ENCODE measurements around the gene FOXD2. TPM values are rescaled to one million over a fixed set of nuclear protein-coding genes. Genes with fewer than 3 reads are reported as not detected.

FOXD2 gene
- total RNA-seq, 2 donors from 2014 or later = 0.07 to 0.26 TPM

DNA sequence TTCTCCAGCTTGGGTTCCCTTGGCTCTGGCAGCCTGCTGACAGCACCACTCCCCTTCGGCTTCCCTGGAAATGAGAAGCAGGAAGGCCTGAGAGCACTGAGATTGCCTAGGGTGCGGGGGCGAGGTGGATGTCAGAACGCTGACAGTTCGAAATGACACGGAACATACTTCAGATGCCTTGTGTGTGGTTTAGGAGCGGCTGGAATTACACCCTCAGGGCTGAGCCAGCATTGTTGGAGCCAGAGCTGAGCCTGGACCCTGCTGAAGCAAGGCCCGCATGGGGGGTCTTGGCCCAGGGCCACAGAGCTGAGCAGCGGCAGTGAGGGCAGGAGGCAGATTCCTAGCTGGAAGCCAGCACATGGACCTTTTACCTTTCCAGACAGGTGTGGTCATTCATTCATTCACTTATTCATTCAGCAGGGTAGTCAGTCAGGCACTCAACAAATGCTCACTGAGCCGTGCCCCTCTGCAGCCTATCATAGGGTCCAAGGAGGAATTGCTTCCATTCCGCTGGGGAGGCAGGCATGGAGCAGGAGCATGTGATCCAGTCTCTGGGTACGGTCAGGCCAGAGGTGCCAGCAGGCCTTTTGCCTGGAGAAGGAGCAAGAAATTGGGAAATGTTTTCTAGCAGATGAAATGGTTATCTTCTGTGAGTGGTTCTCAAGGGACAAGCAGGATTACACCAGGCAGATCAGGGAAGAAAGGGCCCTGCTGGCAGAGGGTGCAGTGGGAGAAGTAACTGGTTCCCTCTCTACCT lies 28.4 kb upstream of the FOXD2 start:
- no peaks in the 10 kb centered on the region for H3K9me3 ChIP-seq (ENCODE audit: control insufficient read depth, low read length)
- peaks cover 52% of the 10 kb centered on the region for H3K27me3 ChIP-seq (ENCODE audit: control insufficient read depth, insufficient read depth, low read length, poor library complexity, severe bottlenecking)
- no peak overlapping the region for H3K27ac ChIP-seq (ENCODE audit: low read depth, low read length)
- H3K4me1 ChIP-seq (ENCODE audit: control insufficient read depth, insufficient read depth, low read length) = no peaks in the 10 kb centered on the region
- H3K36me3 ChIP-seq (ENCODE audit: control insufficient read depth, insufficient read depth, low read length) = no peaks in the 10 kb centered on the region
- no peak for DNase-seq
- H3K4me1 Mint-ChIP-seq = peaks cover 6% of the 10 kb centered on the region
- no peaks in the 10 kb centered on the region for H3K9me3 Mint-ChIP-seq
- H3K36me3 Mint-ChIP-seq (ENCODE audit: low read depth) = no peaks in the 10 kb centered on the region
- no peak overlapping the region for H3K4me3 Mint-ChIP-seq
- H3K27ac Mint-ChIP-seq = no peak overlapping the region
- 85 to 90% methylated on average over 10 to 12 of the region's 12 CpGs for WGBS, 2 experiments (ENCODE audit: insufficient coverage in 1 of 2, insufficient read length in 1 of 2)
- TF ChIP-seq, protein P1, sequence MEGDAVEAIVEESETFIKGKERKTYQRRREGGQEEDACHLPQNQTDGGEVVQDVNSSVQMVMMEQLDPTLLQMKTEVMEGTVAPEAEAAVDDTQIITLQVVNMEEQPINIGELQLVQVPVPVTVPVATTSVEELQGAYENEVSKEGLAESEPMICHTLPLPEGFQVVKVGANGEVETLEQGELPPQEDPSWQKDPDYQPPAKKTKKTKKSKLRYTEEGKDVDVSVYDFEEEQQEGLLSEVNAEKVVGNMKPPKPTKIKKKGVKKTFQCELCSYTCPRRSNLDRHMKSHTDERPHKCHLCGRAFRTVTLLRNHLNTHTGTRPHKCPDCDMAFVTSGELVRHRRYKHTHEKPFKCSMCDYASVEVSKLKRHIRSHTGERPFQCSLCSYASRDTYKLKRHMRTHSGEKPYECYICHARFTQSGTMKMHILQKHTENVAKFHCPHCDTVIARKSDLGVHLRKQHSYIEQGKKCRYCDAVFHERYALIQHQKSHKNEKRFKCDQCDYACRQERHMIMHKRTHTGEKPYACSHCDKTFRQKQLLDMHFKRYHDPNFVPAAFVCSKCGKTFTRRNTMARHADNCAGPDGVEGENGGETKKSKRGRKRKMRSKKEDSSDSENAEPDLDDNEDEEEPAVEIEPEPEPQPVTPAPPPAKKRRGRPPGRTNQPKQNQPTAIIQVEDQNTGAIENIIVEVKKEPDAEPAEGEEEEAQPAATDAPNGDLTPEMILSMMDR (conservative IDR thresholded peaks at IDR 0.05) = no peak
- peaks cover 64% of the 10 kb centered on the region for H3K27me3 Mint-ChIP-seq (ENCODE audit: insufficient read depth)
- no peak overlapping the region for H3K9ac ChIP-seq (ENCODE audit: extremely low read depth, low read length, poor library complexity, severe bottlenecking)
- H3K4me3 ChIP-seq (ENCODE audit: low read length) = no peak overlapping the region

DNA sequence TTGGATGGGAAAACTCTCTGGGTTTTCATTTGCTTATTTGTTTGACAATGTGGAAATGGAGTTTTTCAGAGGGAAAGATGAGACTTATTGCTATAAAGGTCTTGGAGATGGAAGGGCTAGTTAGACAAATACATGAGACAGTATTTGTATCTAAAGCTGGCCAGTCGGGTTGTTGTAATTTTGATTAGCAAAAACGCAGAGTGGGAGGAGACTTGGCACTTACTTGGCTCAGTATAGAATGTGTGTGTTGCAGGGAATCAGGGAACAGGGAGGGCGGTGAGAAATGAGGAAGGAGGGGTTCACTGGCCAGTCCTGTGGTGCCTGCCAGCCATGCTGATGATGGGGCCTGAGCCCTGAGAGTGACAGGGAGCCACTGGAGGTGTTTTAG lies 27.8 kb upstream of the FOXD2 start:
- peaks cover 67% of the 10 kb centered on the region for H3K27me3 Mint-ChIP-seq (ENCODE audit: insufficient read depth)

DNA sequence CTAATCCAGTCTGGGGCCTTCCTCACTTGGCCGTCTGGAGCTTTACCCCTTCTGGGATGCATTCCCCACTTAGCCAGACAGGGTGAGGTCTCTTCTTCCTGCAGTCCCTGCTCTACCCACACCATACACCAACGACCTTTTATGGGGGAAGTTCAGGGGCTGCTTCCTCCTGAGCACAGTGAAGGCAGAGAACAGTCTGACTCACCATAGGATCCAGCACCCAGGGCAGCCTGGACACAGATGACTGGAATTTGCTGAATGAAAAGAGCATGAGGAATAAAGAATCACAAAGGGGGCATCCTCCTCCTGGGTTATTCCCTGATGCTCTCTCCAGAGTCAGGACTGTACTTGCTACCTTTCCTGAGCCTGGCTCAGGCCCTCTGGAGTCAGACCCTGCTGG lies 26.4 kb upstream of the FOXD2 start:
- no peak overlapping the region for H3K27ac Mint-ChIP-seq
- Histone ChIP-seq H3K9ac (ENCODE audit: extremely low read depth, low read length, poor library complexity, severe bottlenecking) (no peak overlapping the region), H3K4me1 (ENCODE audit: control insufficient read depth, insufficient read depth, low read length) (no peaks in the 10 kb centered on the region), H3K27ac (ENCODE audit: low read depth, low read length) (no peak overlapping the region), H3K9me3 (ENCODE audit: control insufficient read depth, low read length) (no peaks in the 10 kb centered on the region), H3K36me3 (ENCODE audit: control insufficient read depth, insufficient read depth, low read length) (no peaks in the 10 kb centered on the region), H3K4me3 (ENCODE audit: low read length) (no peak overlapping the region), H3K27me3 (ENCODE audit: control insufficient read depth, insufficient read depth, low read length, poor library complexity, severe bottlenecking) (peaks cover 70% of the 10 kb centered on the region)
- DNase-seq = no peak
- H3K4me1 Mint-ChIP-seq = peaks cover 6% of the 10 kb centered on the region
- 62 to 100% methylated on average over 1 to 2 of the region's 2 CpGs for WGBS, 2 experiments (ENCODE audit: insufficient coverage in 1 of 2, insufficient read length in 1 of 2)
- peaks cover 74% of the 10 kb centered on the region for H3K27me3 Mint-ChIP-seq (ENCODE audit: insufficient read depth)
- no peaks in the 10 kb centered on the region for H3K36me3 Mint-ChIP-seq (ENCODE audit: low read depth)
- H3K9me3 Mint-ChIP-seq = no peaks in the 10 kb centered on the region
- TF ChIP-seq, protein P1 (conservative IDR thresholded peaks at IDR 0.05) = no peak
- H3K4me3 Mint-ChIP-seq = no peak overlapping the region

More for the DNA sequence above, 27.8 kb upstream of the FOXD2 start:
- Histone ChIP-seq H3K9ac (ENCODE audit: extremely low read depth, low read length, poor library complexity, severe bottlenecking) (no peak overlapping the region), H3K4me3 (ENCODE audit: low read length) (no peak overlapping the region), H3K27ac (ENCODE audit: low read depth, low read length) (no peak overlapping the region), H3K36me3 (ENCODE audit: control insufficient read depth, insufficient read depth, low read length) (no peaks in the 10 kb centered on the region), H3K27me3 (ENCODE audit: control insufficient read depth, insufficient read depth, low read length, poor library complexity, severe bottlenecking) (peaks cover 58% of the 10 kb centered on the region), H3K9me3 (ENCODE audit: control insufficient read depth, low read length) (no peaks in the 10 kb centered on the region), H3K4me1 (ENCODE audit: control insufficient read depth, insufficient read depth, low read length) (no peaks in the 10 kb centered on the region)
- WGBS, 2 experiments (ENCODE audit: insufficient coverage in 1 of 2, insufficient read length in 1 of 2) = 71 to 76% methylated on average over 1 to 3 of the region's 3 CpGs
- TF ChIP-seq, protein P1 (conservative IDR thresholded peaks at IDR 0.05) = no peak
- no peak for DNase-seq
- H3K36me3 Mint-ChIP-seq (ENCODE audit: low read depth) = no peaks in the 10 kb centered on the region
- no peak overlapping the region for H3K27ac Mint-ChIP-seq
- peaks cover 6% of the 10 kb centered on the region for H3K4me1 Mint-ChIP-seq
- H3K4me3 Mint-ChIP-seq = no peak overlapping the region
- no peaks in the 10 kb centered on the region for H3K9me3 Mint-ChIP-seq

Data from endodermal cell (in vitro differentiated cells).